ENCODE results near the gene PARVA.

The PARVA gene

GRCh38 chr11:12389676-12390657 is 12.6 kb downstream of the PARVA start:
- TF ChIP-seq RAD21 (IDR thresholded peaks at IDR 0.05; ENCODE audit: low read depth) (no peak), CEBPB (IDR thresholded peaks at IDR 0.05) (no peak), TEAD4 (IDR thresholded peaks at IDR 0.05) (no peak), NFIC (IDR thresholded peaks at IDR 0.05) (no peak), YY1 (IDR thresholded peaks at IDR 0.05; ENCODE audit: low read depth) (no peak), MAX (IDR thresholded peaks at IDR 0.05) (no peak), EGR1 (IDR thresholded peaks at IDR 0.05) (no peak), ZBTB7A (IDR thresholded peaks at IDR 0.05; ENCODE audit: low read depth) (no peak), CREB1 (IDR thresholded peaks at IDR 0.05; ENCODE audit: low read depth) (no peak), USF1 (IDR thresholded peaks at IDR 0.05) (no peak), EP300 (IDR thresholded peaks at IDR 0.05; ENCODE audit: borderline replicate concordance) (no peak), TCF12 (IDR thresholded peaks at IDR 0.05; ENCODE audit: low read depth) (no peak), TAF1 (IDR thresholded peaks at IDR 0.05; ENCODE audit: low read depth) (no peak), REST (IDR thresholded peaks at IDR 0.05; ENCODE audit: low read depth) (no peak), FOXM1 (IDR thresholded peaks at IDR 0.05; ENCODE audit: borderline replicate concordance, low read depth) (no peak)

GRCh38 chr11:12390687-12391110 is 13.3 kb downstream of the PARVA start:
- TF ChIP-seq TAF1 (IDR thresholded peaks at IDR 0.05; ENCODE audit: low read depth) (no peak), CREB1 (IDR thresholded peaks at IDR 0.05; ENCODE audit: low read depth) (no peak), FOXM1 (IDR thresholded peaks at IDR 0.05; ENCODE audit: borderline replicate concordance, low read depth) (no peak), REST (IDR thresholded peaks at IDR 0.05; ENCODE audit: low read depth) (no peak), NFIC (IDR thresholded peaks at IDR 0.05) (no peak), TEAD4 (IDR thresholded peaks at IDR 0.05) (no peak), RAD21 (IDR thresholded peaks at IDR 0.05; ENCODE audit: low read depth) (no peak), YY1 (IDR thresholded peaks at IDR 0.05; ENCODE audit: low read depth) (no peak), TCF12 (IDR thresholded peaks at IDR 0.05; ENCODE audit: low read depth) (no peak), MAX (IDR thresholded peaks at IDR 0.05) (no peak), EP300 (IDR thresholded peaks at IDR 0.05; ENCODE audit: borderline replicate concordance) (no peak), CEBPB (IDR thresholded peaks at IDR 0.05) (no peak), ZBTB7A (IDR thresholded peaks at IDR 0.05; ENCODE audit: low read depth) (no peak), USF1 (IDR thresholded peaks at IDR 0.05) (no peak), EGR1 (IDR thresholded peaks at IDR 0.05) (no peak)

- no peak for TF ChIP-seq EP300 (IDR thresholded peaks at IDR 0.05; ENCODE audit: borderline replicate concordance)
- no peak for TF ChIP-seq TCF12 (IDR thresholded peaks at IDR 0.05; ENCODE audit: low read depth)
- TF ChIP-seq USF1 (IDR thresholded peaks at IDR 0.05) = no peak
- no peak for TF ChIP-seq REST (IDR thresholded peaks at IDR 0.05; ENCODE audit: low read depth)
- TF ChIP-seq CEBPB (IDR thresholded peaks at IDR 0.05) = no peak
- no peak for TF ChIP-seq NFIC (IDR thresholded peaks at IDR 0.05)
- TF ChIP-seq EGR1 (IDR thresholded peaks at IDR 0.05) = no peak
- TF ChIP-seq TAF1 (IDR thresholded peaks at IDR 0.05; ENCODE audit: low read depth) = no peak
- no peak for TF ChIP-seq MAX (IDR thresholded peaks at IDR 0.05)
- TF ChIP-seq FOXM1 (IDR thresholded peaks at IDR 0.05; ENCODE audit: borderline replicate concordance, low read depth) = no peak
- no peak for TF ChIP-seq ZBTB7A (IDR thresholded peaks at IDR 0.05; ENCODE audit: low read depth)
- no peak for TF ChIP-seq CREB1 (IDR thresholded peaks at IDR 0.05; ENCODE audit: low read depth)
- TF ChIP-seq TEAD4 (IDR thresholded peaks at IDR 0.05) = no peak
- TF ChIP-seq RAD21 (IDR thresholded peaks at IDR 0.05; ENCODE audit: low read depth) = no peak
- TF ChIP-seq YY1 (IDR thresholded peaks at IDR 0.05; ENCODE audit: low read depth) = no peak
Observed at GRCh38 chr11:12392672-12393071, 15.3 kb downstream of the PARVA start.

Data from Ishikawa (cell line).